NOMO-1 treated with DMSO at 0.1 percent for 48 hours (cell line): ENCODE data around the gene ENPP5.
A peak's percentile ranks its signal among the peaks of the same experiment; 100 is the strongest.

ENCODE experiments used
- DNase-seq: peaks from one replicate; lab custom pipeline; 2025; ENCODE audit not compliant: unreplicated experiment; lab: John Stamatoyannopoulos, UW

ENPP5 gene, protein sequence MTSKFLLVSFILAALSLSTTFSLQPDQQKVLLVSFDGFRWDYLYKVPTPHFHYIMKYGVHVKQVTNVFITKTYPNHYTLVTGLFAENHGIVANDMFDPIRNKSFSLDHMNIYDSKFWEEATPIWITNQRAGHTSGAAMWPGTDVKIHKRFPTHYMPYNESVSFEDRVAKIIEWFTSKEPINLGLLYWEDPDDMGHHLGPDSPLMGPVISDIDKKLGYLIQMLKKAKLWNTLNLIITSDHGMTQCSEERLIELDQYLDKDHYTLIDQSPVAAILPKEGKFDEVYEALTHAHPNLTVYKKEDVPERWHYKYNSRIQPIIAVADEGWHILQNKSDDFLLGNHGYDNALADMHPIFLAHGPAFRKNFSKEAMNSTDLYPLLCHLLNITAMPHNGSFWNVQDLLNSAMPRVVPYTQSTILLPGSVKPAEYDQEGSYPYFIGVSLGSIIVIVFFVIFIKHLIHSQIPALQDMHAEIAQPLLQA

DNA sequence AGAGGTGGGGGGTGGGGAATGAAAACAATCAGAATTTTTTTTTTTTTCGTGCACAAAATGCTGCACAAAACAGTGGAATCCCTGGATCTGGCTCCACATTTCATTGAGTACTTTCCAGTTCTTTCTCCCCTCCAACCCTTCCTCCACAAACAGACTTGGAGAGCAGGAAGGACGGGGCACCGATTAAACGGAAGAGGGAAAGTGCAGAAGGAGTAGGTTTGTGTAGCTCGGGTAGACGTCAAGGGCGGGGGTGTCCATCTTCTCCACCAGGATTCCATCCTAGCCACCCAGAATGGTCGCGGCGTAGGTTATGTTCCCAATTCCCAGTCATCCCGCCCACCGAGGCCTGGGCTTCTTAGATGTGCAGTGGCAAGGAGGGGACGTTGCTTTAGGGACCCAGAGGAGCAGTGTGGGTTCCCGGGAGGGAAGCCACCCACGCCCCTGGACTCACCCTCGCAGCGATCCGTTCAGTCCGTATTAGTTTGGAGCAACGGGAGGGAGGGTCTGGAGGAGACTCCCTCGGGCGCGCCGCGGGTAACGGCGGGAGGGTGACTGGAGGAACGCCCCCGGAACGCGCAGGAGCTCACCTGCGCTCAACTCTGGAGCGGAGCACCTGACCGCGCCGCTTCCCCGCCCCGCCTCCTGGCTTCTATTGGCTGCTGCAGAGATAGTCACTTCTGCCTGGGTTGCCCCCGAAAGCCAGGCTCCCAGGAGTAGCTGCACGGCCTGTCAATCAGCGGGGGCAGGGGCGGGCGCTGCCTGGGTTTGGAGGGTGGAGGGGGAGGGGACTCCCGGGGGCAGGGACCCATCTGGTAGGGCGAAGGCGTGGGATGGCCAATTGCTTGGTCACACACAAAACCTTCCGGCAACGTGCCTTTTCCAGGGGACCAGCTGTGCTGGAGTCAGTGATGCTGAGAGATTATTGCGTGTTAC, at the start of gene ENPP5:
Gene ENPP5, minus strand, starts transcription at position 624 of the 933 bp plus-strand sequence. CDS start 2,718 bp downstream, outside the sequence.
- DNase-seq = peak; percentile 35

DNA sequence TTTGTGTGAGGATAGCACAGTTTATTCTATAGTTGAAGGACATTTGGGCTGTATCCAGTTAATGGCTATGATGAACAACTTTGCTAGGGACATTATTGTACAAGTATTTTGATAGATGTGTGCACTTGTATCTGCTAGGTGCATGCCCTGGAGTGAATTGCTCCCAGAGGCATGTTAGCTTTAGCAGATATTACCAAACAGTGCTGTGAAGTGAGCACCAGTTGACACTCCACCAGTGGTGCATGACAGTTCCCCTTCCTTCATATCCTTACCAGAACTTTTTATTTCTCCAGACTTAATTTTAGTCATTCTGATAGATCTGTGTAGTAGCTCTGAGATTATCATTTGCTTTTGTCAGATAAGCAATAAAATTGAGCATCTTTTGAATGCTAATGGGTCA, 48.9 kb upstream of the ENPP5 start:
- DNase-seq = no peak

DNA sequence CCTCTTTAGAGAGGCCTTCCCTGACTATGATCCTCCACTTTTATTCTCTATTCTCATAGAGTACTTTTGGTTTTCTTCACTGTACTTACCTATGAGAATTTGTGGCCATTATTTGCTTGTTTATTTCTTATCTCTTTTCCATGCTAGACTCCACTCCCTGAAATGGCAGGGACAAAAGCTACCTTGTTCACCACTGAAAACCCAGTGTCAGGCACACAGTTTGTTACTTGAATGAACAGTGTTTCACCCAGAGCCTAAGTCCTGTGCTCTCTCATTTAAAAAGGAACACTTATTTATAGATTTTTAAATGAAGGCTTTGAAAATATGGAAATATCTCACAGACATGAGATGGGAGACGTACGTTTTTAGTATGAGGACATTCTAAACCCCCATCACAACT, 47.7 kb upstream of the ENPP5 start:
- DNase-seq = no peak

DNA sequence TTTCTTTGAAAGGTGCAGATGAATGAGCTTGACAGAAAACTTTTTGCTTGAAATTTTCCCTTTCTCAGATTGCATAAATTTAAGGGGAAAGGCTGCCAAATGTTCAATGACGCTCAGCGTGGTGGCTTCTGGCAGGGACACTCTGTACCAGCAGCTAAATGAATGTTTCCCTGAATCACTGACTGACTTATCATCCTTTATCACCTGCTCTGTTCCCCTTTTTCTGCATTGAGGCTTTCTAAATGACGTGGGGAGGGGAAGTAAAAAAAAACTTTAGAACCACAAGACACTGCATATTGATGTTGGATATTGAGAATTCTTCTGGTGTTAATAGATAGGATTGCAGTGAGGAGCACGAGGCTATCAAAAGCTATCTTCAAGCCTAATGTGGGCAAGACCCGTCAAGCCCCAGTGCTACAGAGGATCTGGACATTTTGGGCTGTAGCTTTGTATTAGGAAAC, 46.9 kb upstream of the ENPP5 start:
- DNase-seq = peak; percentile 90

DNA sequence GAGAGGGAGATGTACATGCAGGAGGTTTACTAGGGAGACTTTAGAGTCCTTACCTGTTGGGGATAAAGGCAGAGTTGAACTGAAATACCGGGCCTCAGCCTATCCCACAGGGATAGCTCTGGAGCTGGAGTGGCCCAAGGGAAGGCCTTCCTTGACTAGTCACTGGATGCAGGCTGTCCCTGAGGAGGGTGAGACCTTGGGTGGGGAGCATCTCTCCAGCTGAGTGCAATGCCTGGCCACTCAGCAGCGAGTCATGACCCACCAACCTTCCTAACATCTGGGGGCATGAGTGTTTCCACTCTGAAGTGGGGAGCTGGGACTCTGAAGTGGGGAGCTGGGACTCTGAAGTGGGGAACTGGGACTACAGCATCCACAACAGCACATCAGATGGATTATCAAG, 46.1 kb upstream of the ENPP5 start:
- no peak for DNase-seq

DNA sequence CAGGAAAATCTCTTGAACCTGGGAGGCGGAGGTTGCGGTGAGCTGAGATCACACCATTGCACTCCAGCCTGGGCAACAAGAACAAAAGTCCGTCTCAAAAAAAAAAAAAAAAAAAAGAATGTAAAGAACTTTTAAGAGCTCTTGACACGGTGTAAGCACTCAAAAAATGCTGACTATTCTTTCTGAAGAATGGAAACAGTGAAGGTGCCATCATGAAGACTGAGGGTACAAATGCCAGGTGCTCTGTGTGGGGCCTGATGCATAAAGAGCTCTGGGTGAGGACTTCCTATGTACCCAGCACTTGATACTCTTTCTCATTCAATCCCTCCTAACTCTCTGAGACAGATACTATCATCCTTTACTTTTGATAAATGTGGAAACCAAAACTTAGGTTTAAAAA, 45.0 kb upstream of the ENPP5 start:
- DNase-seq = no peak

DNA sequence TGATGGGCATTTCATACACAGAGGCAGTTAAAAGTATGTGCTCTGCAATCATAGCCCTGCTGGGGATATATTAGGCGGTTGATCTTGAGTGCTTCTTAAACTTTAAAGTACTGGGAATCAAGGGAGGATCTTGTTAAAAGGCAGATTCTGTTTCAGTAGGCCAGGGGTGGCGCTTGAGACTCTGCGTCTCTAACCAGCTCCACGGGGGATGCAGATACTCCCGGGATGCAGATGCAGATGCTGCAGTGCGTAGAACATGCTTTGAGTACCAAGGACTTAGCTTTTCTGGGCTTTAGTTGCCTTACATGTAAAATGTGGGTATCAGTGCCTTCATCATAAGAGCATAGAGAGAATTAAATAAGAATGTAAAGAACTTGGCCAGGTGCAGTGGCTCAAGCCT, 44.4 kb upstream of the ENPP5 start:
- no peak for DNase-seq

DNA sequence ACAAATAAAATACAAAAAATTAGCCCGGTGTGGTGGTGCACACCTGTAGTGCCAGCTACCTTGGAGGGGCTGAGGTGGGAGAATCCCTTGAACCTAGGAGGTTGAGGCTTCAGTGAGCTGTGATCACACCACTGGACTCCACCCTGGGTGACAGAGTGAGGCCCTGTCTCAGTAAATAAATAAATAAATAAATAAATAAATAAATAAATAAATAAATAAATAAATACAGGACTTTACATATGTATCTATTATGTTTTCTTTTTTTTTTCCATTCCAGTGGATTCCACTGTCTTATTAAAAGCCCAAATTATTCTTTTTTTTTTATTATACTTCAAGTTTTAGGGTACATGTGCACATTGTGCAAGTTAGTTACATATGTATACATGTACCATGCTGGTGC, 41.1 kb upstream of the ENPP5 start:
- DNase-seq = no peak

DNA sequence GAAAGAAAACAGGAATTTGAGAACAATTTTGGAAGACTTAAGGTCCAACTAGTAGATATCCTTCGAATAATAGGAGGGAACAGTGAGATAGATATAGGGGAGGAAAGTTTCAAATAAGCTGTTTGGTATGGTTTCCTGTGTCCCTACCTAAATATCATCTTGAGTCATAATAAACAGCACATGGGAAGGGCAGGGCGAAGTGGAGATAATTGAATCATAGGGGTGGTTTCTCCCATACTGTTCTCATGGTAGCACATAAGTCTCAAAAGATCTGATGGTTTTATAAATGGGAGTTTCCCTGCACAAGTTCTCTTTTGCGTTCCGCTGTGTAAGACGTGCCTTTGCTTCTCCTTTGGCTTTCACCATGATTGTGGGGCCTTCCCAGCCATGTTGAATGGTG, 39.5 kb upstream of the ENPP5 start:
- no peak for DNase-seq

DNA sequence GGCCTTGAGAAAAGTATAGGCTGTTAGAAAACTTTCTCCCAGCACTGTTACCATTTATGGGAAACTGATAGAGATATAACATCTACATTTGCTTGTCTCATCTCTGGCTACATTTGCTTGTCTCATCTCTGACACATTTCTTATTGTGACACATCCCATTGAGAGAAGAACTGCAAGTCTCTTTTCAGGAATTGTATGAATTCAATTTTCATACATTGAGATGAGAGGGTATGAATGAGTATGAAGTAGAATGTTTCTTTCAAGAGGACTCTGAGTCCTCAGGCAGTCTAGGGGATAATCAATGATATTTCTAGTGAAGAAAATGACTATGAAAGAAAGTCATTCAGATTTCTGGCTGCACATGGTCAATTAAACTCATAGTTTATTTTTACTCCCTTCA, 37.5 kb upstream of the ENPP5 start:
- no peak for DNase-seq

DNA sequence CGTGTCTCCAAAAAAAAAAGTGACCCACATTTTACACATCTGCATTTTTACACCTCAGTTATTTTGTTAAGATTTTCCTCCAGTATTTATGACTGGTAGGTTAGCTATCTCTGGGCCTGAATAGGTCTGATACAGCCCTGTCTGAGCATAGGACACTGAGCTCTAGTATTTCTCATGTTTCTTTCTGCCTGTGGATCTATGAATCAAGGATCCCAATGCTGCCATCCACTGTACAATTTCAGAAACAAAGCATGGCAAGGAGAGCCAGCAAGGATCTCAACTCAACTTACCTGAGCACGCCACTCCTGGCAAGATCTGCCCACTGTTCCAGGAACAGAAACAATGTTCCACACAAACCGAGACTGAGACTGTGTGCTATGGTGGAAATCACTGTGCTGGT, 36.4 kb upstream of the ENPP5 start:
- DNase-seq = no peak

DNA sequence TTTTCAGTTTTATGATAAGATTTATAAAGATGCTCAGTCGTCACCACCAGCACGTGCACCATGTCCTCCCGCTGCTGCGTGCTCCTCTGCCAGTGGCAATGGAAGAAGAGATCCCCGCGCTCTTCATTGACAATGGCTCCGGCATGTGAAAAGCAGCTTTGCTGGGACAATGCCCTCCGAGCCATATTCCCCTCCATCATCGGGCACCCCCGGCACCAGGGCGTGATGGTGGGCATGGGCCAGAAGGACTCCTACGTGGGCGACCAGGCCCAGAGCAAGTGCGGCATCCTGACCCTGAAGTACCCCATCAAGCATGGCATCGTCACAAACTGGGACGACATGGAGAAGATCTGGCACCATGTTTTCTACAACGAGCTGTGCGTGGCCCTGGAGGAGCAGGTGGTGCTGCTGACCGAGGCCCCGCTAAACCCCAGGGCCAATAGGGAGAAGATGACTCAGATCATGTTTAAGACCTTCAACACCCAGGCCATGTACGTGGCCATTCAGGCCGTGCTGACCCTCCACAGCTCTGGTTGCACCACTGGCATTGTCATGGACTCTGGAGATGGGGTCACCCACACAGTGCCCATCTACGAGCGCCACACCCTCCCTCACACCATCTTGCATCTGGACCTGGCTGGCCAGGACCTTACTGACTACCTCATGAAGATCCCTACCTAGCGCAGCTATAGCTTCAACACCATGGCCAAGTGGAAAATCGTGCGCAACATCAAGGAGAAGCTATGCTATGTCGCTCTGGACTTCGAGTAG, 34.3 kb upstream of the ENPP5 start:
- no peak for DNase-seq

DNA sequence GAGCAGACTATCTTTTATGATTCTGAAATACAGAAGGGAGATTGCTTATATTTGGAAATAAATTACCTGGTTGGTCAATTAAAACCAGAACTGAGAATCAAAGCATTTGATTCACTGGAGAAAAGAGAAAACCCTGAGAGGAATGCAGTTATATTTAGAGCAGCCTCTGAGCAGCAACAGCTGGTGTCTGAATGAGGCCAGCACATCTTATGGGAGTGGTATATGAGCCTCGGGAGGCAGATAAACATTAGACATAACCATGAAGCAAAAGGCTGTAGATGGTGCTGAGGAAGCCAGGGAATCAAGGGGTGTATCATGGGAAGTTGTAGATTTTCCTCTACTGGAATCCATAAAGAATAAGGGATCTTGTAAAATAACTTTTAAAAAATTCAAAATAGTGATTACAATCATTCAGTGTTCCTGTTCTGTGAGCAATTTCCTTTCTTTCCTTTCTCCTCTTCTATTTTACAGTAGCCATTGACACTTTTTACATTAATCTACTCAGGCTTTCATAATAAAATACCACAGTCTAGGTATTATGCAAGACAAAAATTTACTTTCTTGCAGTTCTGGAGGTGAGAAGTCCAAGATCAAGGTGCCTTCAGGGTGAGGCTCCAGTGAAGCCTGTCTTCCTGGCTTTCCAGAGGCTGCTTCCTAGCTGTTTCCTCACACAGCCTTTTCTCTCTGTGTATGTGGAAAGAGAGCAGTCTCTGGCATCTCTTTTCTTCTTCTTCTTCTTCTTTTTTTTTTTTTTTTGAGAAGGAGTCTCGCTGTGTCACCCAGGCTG, 32.8 kb upstream of the ENPP5 start:
- DNase-seq = no peak

DNA sequence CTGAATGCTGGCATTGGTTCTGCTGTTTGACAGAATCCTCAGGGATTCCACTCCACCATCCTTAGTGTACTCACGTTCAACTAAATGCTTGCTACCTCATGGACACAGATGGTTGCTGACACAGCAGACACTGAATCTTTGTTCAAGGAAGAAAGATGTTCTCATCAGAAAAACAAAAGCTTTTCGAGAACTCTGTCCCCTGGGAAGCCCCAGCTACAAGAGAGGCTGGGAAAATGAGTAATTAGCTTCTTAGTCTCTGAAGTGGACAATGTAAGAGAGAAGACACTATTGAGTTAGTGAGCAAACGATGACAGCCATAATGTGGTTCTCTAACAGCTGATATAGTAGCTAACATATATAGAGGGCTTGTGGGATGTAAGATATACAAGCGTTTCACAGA, 30.9 kb upstream of the ENPP5 start:
- no peak for DNase-seq

DNA sequence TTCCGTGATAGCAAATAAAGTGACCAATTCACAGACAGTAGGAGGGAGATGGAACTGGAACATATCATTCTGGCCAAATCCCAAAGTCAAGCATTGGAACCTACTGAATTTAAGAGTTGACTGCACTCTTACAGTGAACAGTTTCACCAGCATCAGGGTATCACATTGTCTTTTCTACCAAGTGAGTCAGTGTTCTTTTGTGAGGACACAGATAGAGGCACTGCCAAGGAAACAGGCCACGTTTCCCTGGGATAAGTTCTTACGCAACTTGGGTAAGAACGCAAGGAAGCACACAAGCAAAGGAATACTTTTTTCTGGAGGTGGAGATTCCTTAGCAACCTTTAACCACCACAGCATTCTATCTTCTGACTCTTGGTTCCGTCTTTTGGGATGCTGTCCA, 28.6 kb upstream of the ENPP5 start:
- DNase-seq = no peak

DNA sequence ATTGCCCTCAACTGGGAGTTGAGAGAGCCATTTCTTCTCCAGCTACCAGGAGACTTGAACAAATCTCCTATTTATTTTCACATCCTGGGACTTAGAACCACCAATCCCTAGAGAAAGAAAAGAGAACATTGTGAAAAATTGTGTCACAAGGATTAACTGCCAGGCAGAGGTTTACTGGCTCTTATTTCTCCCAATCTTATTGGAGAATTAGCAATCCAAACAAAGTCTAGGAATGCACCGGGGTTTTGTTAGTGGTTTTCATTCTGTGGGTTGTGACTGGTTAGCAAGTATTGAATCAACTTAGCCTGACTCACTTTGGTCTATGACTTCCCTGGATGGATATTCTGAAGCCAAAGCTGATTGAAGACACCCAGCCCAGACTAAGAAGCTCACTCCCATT, 21.2 kb upstream of the ENPP5 start:
- DNase-seq = no peak

DNA sequence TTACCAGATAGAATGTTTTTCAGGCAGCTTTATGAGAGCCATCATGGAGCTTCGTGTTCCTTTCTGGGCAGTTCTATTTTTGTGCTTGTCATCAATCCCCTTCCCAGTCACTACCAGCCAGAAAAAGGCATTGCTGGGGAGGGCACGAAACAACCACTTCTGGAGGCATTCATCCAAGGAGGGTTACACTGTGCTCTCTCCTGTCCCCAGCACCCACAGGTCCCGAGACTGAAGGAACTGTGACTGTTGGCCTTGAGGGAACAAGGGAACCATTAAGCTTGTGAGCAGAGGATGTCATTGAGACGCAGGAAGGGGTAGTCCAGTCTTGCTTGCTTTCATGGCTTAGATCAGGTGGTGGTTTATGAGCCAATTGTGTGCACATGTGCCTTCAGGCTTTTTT, 20.1 kb upstream of the ENPP5 start:
- DNase-seq = no peak

DNA sequence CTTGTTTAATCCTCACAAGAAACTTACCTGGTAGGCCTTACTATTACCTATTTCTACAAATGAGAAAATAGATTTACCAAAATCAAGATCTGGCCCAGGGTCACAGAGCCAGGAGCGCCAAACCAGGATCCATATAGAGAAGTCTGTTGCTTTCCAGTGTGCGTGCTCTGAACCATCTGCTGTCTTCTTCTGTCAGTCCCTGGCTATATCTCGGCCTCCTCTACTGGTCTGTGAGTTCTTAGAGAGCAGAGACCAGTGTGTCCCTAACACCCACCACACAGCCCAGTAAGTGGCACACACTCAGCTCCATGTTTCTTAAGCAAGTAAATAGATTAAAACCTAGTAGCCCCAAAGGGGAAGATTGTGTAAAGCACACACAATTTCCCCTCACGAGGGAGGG, 18.9 kb upstream of the ENPP5 start:
- no peak for DNase-seq

DNA sequence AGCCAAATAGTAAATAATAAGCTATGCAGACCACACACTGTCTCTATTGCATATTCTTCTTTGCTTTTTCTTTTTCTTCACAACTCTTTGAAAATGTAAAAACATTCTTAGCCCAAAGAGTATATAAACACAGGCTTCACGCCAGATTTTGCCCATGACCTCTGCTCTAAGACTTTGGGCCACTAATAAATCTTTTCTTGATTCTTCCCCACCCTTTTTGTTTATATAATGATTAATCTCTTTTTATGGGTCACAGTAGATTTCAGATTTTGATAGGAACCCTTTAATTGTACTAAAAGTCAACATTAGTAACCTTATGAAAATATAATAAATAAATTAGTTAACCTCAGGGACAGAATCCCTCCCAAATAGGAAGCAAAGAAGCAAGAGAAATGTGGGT, 15.8 kb upstream of the ENPP5 start:
- DNase-seq = no peak

DNA sequence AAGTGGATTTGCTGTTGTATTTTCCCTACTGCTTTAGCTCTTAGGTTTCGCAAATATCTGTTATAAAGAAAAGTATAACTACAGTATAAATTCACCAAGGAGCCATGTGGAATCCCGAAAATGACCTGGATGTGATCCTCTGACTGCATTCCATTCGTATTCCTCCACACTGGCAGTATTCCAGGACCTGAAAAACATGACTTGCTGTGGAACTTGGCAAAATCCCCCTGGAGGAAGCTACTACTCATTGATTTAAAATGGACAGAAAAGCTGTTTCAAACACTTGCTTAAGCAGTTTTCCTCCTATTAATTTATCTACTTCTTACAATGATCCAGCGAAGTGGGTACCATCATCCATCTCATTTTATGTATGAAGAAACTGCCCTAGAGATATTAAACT, 13.3 kb upstream of the ENPP5 start:
- DNase-seq = no peak
